GM19099 (cell line): ENCODE measurements around the gene ZNF574.

Source experiments
- POLR2A ChIP-seq: IDR thresholded peaks from 3 replicates; pipeline ENCODE4 v1.6.1; 2011; ENCODE audit warnings: low read depth; ENCODE audit not compliant: insufficient read length; ENCODE audit errors: extremely low read depth

The ZNF574 gene

DNA sequence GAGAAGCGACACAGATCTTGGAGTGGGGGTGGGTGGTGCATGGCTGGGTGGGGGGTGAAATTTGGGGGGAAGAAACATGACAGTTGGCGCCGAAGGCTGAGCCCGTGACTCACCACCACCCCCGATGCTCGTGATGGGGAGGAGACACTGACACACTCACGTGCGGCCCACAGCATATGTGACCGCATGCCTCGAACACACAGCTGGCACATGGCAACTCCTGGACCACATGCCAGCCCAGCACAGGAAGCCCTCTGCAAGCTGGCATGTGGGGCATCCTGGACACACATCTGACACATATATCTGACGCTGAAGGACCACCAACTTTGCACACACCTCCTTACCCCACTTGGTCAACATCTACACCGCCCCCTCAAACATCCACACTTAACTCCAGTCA, 4.7 kb upstream of the ZNF574 start:
- no peak for TF ChIP-seq POLR2A

DNA sequence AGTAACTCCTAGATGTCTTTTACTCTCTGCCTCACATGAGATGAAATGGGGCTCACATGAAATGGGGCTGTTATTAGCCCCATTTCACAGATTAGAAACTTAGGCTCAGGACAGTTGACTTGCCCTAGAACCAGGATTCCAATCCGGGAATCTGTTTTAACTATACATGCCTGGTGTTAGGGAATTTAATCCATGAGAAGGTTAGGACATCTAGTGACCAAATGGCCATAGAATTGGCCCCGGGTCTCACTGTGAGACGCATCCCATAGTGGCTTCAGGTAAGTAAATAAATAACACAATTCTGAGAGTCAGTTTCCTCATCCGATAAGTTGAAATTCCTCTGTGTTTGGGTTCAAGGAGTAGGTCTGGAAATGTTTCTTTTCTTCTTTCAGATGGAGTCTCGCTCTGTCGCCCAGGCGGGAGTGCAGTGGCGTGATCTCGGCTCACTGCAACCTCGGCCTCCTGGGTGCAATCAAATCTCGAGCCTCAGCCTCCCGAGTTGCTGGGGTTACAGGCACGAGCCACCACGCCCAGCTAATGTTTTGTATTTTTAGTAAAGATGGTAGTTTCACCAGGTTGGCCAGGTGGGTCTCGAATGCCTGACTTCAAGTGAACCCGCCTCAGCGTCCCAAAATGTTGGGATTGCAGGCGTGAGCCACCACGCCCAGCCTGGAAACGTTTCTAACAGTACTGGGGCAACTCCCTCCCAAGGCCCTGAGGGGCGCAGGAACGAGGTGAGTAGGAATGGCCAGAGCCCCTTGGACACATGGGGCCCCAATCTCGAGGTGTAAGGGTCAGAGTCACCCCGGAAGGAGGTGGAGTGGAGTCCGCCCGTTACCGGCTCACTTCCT, 1.2 kb upstream of the ZNF574 start:
- no peak for TF ChIP-seq POLR2A

DNA sequence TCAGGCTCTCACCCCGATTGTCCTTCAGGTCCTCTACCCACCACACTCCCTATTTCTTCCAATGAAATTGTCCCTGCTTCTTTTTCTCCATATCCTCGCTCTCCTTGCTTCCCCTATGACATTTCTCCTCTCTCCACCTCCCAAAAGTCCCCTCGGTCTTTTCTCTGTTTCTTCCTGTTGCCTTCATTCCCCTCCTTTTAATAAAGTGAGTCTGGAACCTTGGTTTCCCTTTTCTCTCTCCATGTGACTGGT, 676 bp upstream of the ZNF574 start:
- TF ChIP-seq POLR2A = no peak

DNA sequence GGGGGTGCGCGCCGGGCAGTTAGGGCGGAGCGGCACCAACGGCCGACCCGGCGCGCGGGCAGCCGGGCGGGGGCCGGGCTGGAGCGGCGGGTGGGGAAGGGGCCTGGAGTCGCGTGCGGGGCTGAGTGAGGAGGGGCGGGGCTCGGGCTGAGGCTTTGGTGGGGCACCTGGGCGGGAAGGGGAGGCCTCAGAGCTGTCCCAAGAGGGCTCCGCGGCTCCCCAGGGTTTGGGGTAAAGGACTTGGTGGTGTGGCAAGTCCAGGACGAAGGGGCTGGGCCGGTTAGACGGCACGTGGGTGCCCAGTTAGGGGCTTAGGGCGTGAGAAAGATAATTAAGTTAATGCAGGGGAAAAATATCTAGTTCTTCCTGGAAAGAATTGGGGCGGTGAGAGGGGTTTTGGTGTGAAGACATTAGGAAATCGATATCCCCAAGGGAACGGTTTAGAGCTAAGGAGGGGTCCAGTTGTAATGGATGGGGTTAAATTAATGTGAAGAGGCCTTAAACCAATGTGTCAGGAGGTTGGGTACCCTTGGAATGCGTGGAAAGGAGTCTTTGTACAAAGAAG, 496 bp downstream of the ZNF574 start:
- no peak for TF ChIP-seq POLR2A

DNA sequence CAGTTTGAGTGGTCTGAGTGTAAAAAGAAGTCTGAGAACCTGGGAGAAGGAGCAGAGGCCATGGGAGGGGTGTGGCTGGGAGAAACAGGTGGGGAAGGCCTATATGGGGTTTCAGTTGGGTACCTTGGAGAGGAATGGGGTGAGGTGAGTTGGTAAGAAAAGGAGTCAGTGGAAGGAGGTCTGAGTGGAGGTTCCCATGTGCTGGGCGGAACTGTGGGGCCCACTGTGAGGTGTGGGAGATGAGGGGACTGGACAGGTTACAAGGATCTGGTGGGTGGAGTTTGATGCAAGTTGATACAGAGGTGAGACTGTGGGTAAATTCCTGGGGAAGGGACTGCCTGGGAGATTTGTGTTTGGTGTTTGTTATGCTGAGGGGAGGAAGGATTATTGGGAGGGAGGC, 2.1 kb downstream of the ZNF574 start:
- TF ChIP-seq POLR2A = no peak

DNA sequence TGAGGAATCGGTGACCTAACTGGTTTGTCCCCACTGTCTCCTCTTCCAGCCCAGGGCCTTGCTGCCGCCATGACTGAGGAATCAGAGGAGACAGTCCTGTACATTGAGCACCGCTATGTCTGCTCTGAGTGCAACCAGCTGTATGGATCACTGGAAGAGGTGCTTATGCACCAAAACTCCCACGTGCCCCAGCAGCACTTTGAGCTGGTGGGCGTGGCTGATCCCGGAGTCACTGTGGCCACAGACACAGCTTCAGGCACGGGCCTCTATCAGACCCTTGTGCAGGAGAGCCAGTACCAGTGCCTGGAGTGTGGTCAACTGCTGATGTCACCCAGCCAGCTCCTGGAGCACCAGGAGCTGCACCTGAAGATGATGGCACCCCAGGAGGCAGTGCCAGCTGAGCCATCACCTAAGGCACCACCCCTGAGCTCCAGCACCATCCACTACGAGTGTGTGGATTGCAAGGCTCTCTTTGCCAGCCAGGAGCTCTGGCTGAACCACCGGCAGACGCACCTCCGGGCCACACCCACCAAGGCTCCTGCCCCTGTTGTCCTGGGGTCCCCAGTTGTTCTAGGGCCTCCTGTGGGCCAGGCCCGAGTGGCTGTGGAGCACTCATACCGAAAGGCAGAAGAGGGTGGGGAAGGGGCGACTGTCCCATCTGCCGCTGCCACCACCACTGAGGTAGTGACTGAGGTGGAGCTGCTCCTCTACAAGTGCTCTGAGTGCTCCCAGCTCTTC, 2.7 kb downstream of the ZNF574 start:
- TF ChIP-seq POLR2A = no peak

DNA sequence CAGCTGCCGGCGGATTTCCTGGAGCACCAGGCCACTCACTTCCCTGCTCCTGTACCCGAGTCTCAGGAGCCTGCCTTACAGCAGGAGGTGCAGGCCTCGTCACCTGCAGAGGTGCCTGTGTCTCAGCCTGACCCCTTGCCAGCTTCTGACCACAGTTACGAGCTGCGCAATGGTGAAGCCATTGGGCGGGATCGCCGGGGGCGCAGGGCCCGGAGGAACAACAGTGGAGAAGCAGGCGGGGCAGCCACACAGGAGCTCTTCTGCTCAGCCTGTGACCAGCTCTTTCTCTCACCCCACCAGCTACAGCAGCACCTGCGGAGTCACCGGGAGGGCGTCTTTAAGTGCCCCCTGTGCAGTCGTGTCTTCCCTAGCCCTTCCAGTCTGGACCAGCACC, 3.3 kb downstream of the ZNF574 start:
- TF ChIP-seq POLR2A = no peak

DNA sequence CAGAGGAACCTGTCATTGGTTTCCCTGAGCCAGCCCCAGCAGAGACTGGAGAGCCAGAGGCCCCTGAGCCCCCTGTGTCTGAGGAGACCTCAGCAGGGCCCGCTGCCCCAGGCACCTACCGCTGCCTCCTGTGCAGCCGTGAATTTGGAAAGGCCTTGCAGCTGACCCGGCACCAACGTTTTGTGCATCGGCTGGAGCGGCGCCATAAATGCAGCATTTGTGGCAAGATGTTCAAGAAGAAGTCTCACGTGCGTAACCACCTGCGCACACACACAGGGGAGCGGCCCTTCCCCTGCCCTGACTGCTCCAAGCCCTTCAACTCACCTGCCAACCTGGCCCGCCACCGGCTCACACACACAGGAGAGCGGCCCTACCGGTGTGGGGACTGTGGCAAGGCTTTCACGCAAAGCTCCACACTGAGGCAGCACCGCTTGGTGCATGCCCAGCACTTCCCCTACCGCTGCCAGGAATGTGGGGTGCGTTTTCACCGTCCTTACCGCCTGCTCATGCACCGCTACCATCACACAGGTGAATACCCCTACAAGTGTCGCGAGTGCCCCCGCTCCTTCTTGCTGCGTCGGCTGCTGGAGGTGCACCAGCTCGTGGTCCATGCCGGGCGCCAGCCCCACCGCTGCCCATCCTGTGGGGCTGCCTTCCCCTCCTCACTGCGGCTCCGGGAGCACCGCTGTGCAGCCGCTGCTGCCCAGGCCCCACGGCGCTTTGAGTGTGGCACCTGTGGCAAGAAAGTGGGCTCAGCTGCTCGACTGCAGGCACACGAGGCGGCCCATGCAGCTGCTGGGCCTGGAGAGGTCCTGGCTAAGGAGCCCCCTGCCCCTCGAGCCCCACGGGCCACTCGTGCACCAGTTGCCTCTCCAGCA, 4.2 kb downstream of the ZNF574 start:
- no peak for TF ChIP-seq POLR2A

DNA sequence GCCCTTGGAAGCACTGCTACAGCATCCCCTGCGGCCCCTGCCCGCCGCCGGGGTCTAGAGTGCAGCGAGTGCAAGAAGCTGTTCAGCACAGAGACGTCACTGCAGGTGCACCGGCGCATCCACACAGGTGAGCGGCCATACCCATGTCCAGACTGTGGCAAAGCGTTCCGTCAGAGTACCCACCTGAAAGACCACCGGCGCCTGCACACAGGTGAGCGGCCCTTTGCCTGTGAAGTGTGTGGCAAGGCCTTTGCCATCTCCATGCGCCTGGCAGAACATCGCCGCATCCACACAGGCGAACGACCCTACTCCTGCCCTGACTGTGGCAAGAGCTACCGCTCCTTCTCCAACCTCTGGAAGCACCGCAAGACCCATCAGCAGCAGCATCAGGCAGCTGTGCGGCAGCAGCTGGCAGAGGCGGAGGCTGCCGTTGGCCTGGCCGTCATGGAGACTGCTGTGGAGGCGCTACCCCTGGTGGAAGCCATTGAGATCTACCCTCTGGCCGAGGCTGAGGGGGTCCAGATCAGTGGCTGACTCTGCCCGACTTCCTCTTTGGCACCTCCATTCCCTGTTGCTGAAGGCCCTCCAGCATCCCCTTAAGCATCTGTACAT, 4.9 kb downstream of the ZNF574 start:
- TF ChIP-seq POLR2A = no peak

DNA sequence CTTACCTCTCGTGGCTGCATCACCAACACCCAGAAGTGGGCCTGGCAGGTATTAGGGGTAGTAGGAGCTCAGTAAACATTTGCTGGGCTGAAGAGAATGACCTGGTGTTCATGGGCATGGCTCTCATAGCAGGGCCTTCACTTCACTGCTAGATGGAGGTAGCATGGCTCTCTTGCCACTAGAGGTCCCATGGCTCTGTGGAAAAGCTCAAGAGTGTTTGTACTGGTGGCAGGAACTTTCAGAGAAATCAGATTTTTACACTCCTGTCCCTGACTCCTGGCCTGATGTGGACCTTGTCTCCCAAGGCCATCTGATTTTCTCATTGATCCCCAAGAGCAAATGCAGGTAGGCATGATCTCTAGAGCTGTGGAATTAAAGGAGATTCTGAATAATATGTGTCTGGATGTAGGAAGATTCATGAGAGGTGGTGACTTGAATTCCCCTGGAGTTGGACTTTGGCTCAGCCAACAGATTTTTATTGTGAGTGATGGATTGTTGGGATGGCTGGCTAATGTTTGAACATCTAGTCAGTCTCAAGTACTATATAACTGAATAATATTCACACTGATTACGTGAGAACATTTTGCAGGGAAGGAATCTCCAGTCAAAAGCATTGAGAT, 5.7 kb downstream of the ZNF574 start:
- TF ChIP-seq POLR2A = no peak

DNA sequence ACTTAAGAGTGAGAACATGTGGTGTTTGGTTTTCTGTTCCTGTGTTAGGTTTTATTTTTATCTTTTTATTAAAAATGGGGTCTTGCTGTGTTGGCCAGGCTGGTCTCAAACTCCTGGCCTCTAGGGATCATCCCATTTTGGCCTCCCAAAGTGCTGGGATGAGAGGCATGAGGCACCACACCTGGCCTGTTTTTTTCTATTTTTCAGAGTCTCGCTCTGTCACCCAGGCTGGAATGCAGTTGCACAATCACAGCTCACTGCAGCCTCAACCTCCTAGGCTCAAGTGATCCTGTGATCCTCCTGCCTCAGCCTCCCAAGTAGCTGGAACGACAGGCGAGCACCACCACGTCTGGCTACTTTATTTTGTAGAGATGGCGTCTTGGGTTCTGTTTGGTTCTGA, 7.6 kb downstream of the ZNF574 start:
- no peak for TF ChIP-seq POLR2A

DNA sequence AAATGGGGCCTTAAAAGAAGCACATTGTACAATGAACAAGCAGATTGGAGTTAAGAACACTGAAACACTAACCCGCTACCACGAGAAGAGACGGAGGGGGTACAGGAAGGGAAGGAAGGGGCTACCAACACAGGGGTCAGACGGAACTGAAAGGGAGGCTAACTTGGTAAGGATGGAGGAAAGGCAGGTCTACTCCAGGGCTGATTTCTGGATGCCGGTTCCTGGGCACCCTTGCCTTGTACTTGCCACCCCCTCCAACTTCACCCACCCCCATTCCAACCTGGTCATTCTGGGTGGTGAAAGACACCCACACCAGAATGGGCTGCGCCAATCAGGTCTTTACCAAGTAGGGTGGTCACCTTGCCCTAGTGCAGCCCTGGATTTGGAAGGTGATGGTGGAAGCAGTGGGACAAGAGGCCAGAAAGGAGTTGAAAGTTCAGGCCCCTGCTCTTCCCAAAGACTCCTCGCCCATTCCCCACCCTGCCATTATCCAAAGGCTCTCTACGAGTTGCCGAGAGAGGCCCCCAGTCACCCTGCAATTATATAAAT, 10.3 kb downstream of the ZNF574 start:
- TF ChIP-seq POLR2A = no peak

DNA sequence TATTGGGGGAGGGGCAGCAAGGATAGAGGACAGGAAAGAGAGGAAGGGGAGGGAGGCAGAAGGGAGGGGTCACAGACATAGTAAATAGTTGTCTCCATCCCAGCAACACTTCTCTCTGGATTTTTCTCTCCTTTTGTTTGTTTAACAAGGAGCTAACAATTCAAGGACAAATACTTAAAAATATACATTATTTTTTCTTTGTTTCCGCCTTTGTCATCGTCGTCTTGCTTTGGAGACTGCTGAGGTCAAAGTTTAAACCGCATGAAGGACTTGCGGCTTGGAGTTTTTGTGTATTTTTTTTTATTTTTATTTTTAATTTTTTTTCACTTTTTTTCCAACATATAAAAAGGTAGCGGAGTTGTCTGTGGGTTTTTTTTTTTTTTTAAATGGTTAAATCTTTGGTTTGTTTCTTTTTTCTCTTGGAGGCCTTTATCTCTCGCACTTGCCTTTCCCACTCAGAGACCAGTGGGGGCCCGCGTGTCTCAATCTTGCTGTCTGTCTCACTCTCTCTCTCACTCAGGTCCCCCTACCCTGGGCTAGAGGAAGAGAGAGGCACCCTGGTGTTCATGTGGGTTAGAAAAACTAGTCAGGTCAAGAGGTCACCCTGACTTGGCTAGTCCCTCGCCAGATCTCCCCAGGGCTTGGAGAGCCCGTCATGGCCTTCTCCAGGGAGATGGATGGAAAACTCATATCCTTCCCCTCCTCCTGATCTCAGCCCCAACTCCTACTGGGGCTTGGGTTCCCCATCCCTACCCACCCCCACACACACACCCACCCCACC, 11.0 kb downstream of the ZNF574 start:
- TF ChIP-seq POLR2A = no peak
